ENCODE data around the gene CD8B2.
"Not testable (repeated sequence)": the region's sequence is repeated elsewhere in the genome, so short reads cannot be mapped to it uniquely, and the experiment has no call there.

The CD8B2 gene

GRCh38 chr2:106546391-106546990 is 59.3 kb downstream of the CD8B2 start:
- Histone ChIP-seq H3K27me3 (ENCODE audit: control insufficient read depth in 5 of 5, insufficient read depth in 4 of 5, low read length in 5 of 5) (peaks cover 0 to 9% (median 5%) of the 10 kb centered on the region in 5 donors), H3K27ac (ENCODE audit: low read depth, low read length) (no peak overlapping the region), H3K4me1 (ENCODE audit: control insufficient read depth in 5 of 5, insufficient read depth in 5 of 5, low read length in 5 of 5) (peaks cover 0 to 10% (median 7%) of the 10 kb centered on the region in 5 donors), H3K36me3 (ENCODE audit: control insufficient read depth in 5 of 5, insufficient read depth in 5 of 5, low read length in 5 of 5) (no peaks in the 10 kb centered on the region), H3K9ac (ENCODE audit: low read length in 5 of 5) (no peak overlapping the region), H3K9me3 (ENCODE audit: control insufficient read depth in 5 of 5, low read length in 5 of 5) (no peaks in the 10 kb centered on the region), H3K4me3 (ENCODE audit: low read depth in 1 of 5, low read length in 5 of 5) (no peak overlapping the region)

GRCh38 chr2:106547164-106547903 is 60.2 kb downstream of the CD8B2 start:
- no peak overlapping the region for H3K27ac ChIP-seq (ENCODE audit: low read depth, low read length)
- no peak overlapping the region for H3K4me3 ChIP-seq (ENCODE audit: low read depth in 1 of 5, low read length in 5 of 5)
- H3K27me3 ChIP-seq (ENCODE audit: control insufficient read depth in 5 of 5, insufficient read depth in 4 of 5, low read length in 5 of 5) = peaks cover 0 to 10% (median 3%) of the 10 kb centered on the region in 5 donors
- H3K9ac ChIP-seq (ENCODE audit: low read length in 5 of 5) = no peak overlapping the region
- H3K36me3 ChIP-seq (ENCODE audit: control insufficient read depth in 5 of 5, insufficient read depth in 5 of 5, low read length in 5 of 5) = no peaks in the 10 kb centered on the region
- peaks cover 0 to 10% (median 7%) of the 10 kb centered on the region in 5 donors for H3K4me1 ChIP-seq (ENCODE audit: control insufficient read depth in 5 of 5, insufficient read depth in 5 of 5, low read length in 5 of 5)
- no peaks in the 10 kb centered on the region for H3K9me3 ChIP-seq (ENCODE audit: control insufficient read depth in 5 of 5, low read length in 5 of 5)

- Histone ChIP-seq H3K9ac (ENCODE audit: low read length in 5 of 5) (no peak overlapping the region), H3K9me3 (ENCODE audit: control insufficient read depth in 5 of 5, low read length in 5 of 5) (no peaks in the 10 kb centered on the region), H3K4me1 (ENCODE audit: control insufficient read depth in 5 of 5, insufficient read depth in 5 of 5, low read length in 5 of 5) (peaks cover 0 to 7% (median 3%) of the 10 kb centered on the region in 5 donors), H3K27ac (ENCODE audit: low read depth, low read length) (no peak overlapping the region), H3K4me3 (ENCODE audit: low read depth in 1 of 5, low read length in 5 of 5) (no peak overlapping the region), H3K27me3 (ENCODE audit: control insufficient read depth in 5 of 5, insufficient read depth in 4 of 5, low read length in 5 of 5) (peaks cover 0 to 11% (median 0%) of the 10 kb centered on the region in 5 donors), H3K36me3 (ENCODE audit: control insufficient read depth in 5 of 5, insufficient read depth in 5 of 5, low read length in 5 of 5) (no peaks in the 10 kb centered on the region)
Observed at GRCh38 chr2:106551417-106552130, 64.4 kb downstream of the CD8B2 start.

GRCh38 chr2:106552921-106553320 is 65.8 kb downstream of the CD8B2 start:
- Histone ChIP-seq H3K9me3 (ENCODE audit: control insufficient read depth in 5 of 5, low read length in 5 of 5) (no peaks in the 10 kb centered on the region), H3K4me3 (ENCODE audit: low read depth in 1 of 5, low read length in 5 of 5) (no peak overlapping the region), H3K27ac (ENCODE audit: low read depth, low read length) (no peak overlapping the region), H3K36me3 (ENCODE audit: control insufficient read depth in 5 of 5, insufficient read depth in 5 of 5, low read length in 5 of 5) (no peaks in the 10 kb centered on the region), H3K9ac (ENCODE audit: low read length in 5 of 5) (no peak overlapping the region), H3K27me3 (ENCODE audit: control insufficient read depth in 5 of 5, insufficient read depth in 4 of 5, low read length in 5 of 5) (peaks cover 0 to 8% (median 0%) of the 10 kb centered on the region in 5 donors), H3K4me1 (ENCODE audit: control insufficient read depth in 5 of 5, insufficient read depth in 5 of 5, low read length in 5 of 5) (no peaks in the 10 kb centered on the region)

GRCh38 chr2:106553321-106553720 is 66.2 kb downstream of the CD8B2 start:
- H3K4me3 ChIP-seq (ENCODE audit: low read depth in 1 of 5, low read length in 5 of 5) = no peak overlapping the region
- no peaks in the 10 kb centered on the region for H3K36me3 ChIP-seq (ENCODE audit: control insufficient read depth in 5 of 5, insufficient read depth in 5 of 5, low read length in 5 of 5)
- no peaks in the 10 kb centered on the region for H3K9me3 ChIP-seq (ENCODE audit: control insufficient read depth in 5 of 5, low read length in 5 of 5)
- no peak overlapping the region for H3K27ac ChIP-seq (ENCODE audit: low read depth, low read length)
- H3K4me1 ChIP-seq (ENCODE audit: control insufficient read depth in 5 of 5, insufficient read depth in 5 of 5, low read length in 5 of 5) = no peaks in the 10 kb centered on the region
- no peak overlapping the region for H3K9ac ChIP-seq (ENCODE audit: low read length in 5 of 5)
- peaks cover 0 to 8% (median 0%) of the 10 kb centered on the region in 5 donors for H3K27me3 ChIP-seq (ENCODE audit: control insufficient read depth in 5 of 5, insufficient read depth in 4 of 5, low read length in 5 of 5)

- Histone ChIP-seq H3K9me3 (ENCODE audit: control insufficient read depth in 5 of 5, low read length in 5 of 5) (no peaks in the 10 kb centered on the region), H3K36me3 (ENCODE audit: control insufficient read depth in 5 of 5, insufficient read depth in 5 of 5, low read length in 5 of 5) (no peaks in the 10 kb centered on the region), H3K4me3 (ENCODE audit: low read depth in 1 of 5, low read length in 5 of 5) (no peak overlapping the region), H3K4me1 (ENCODE audit: control insufficient read depth in 5 of 5, insufficient read depth in 5 of 5, low read length in 5 of 5) (no peaks in the 10 kb centered on the region), H3K27ac (ENCODE audit: low read depth, low read length) (no peak overlapping the region), H3K27me3 (ENCODE audit: control insufficient read depth in 5 of 5, insufficient read depth in 4 of 5, low read length in 5 of 5) (peaks cover 0 to 8% (median 0%) of the 10 kb centered on the region in 5 donors), H3K9ac (ENCODE audit: low read length in 5 of 5) (no peak overlapping the region)
Observed at GRCh38 chr2:106554411-106554810, 67.2 kb downstream of the CD8B2 start.

- Histone ChIP-seq H3K9ac (ENCODE audit: low read length in 5 of 5) (no peak overlapping the region), H3K27me3 (ENCODE audit: control insufficient read depth in 5 of 5, insufficient read depth in 4 of 5, low read length in 5 of 5) (peaks cover 0 to 8% (median 0%) of the 10 kb centered on the region in 5 donors), H3K27ac (ENCODE audit: low read depth, low read length) (no peak overlapping the region), H3K36me3 (ENCODE audit: control insufficient read depth in 5 of 5, insufficient read depth in 5 of 5, low read length in 5 of 5) (no peaks in the 10 kb centered on the region), H3K4me1 (ENCODE audit: control insufficient read depth in 5 of 5, insufficient read depth in 5 of 5, low read length in 5 of 5) (no peaks in the 10 kb centered on the region), H3K4me3 (ENCODE audit: low read depth in 1 of 5, low read length in 5 of 5) (no peak overlapping the region), H3K9me3 (ENCODE audit: control insufficient read depth in 5 of 5, low read length in 5 of 5) (no peaks in the 10 kb centered on the region)
Observed at GRCh38 chr2:106555053-106555452, 67.9 kb downstream of the CD8B2 start.

GRCh38 chr2:106559786-106560185 is 72.6 kb downstream of the CD8B2 start:
- H3K9me3 ChIP-seq (ENCODE audit: control insufficient read depth in 5 of 5, low read length in 5 of 5); H3K4me3 ChIP-seq (ENCODE audit: low read depth in 1 of 5, low read length in 5 of 5); H3K36me3 ChIP-seq (ENCODE audit: control insufficient read depth in 5 of 5, insufficient read depth in 5 of 5, low read length in 5 of 5); H3K27ac ChIP-seq (ENCODE audit: low read depth, low read length); H3K27me3 ChIP-seq (ENCODE audit: control insufficient read depth in 5 of 5, insufficient read depth in 4 of 5, low read length in 5 of 5); H3K9ac ChIP-seq (ENCODE audit: low read length in 5 of 5): not testable (repeated sequence)
- H3K4me1 ChIP-seq (ENCODE audit: control insufficient read depth in 5 of 5, insufficient read depth in 5 of 5, low read length in 5 of 5) = peaks cover 0 to 15% (median 0%) of the 10 kb centered on the region in 5 donors

- peaks cover 0 to 15% (median 0%) of the 10 kb centered on the region in 5 donors for H3K4me1 ChIP-seq (ENCODE audit: control insufficient read depth in 5 of 5, insufficient read depth in 5 of 5, low read length in 5 of 5)
- H3K27ac ChIP-seq (ENCODE audit: low read depth, low read length) = no peak overlapping the region
- no peaks in the 10 kb centered on the region for H3K9me3 ChIP-seq (ENCODE audit: control insufficient read depth in 5 of 5, low read length in 5 of 5)
- no peak overlapping the region for H3K9ac ChIP-seq (ENCODE audit: low read length in 5 of 5)
- H3K27me3 ChIP-seq (ENCODE audit: control insufficient read depth in 5 of 5, insufficient read depth in 4 of 5, low read length in 5 of 5) = no peaks in the 10 kb centered on the region
- no peaks in the 10 kb centered on the region for H3K36me3 ChIP-seq (ENCODE audit: control insufficient read depth in 5 of 5, insufficient read depth in 5 of 5, low read length in 5 of 5)
- no peak overlapping the region for H3K4me3 ChIP-seq (ENCODE audit: low read depth in 1 of 5, low read length in 5 of 5)
Observed at GRCh38 chr2:106560773-106561172, 73.6 kb downstream of the CD8B2 start.

- Histone ChIP-seq H3K9ac (ENCODE audit: low read length in 5 of 5) (no peak overlapping the region), H3K27me3 (ENCODE audit: control insufficient read depth in 5 of 5, insufficient read depth in 4 of 5, low read length in 5 of 5) (no peaks in the 10 kb centered on the region), H3K36me3 (ENCODE audit: control insufficient read depth in 5 of 5, insufficient read depth in 5 of 5, low read length in 5 of 5) (no peaks in the 10 kb centered on the region), H3K9me3 (ENCODE audit: control insufficient read depth in 5 of 5, low read length in 5 of 5) (no peaks in the 10 kb centered on the region), H3K4me3 (ENCODE audit: low read depth in 1 of 5, low read length in 5 of 5) (no peak overlapping the region), H3K4me1 (ENCODE audit: control insufficient read depth in 5 of 5, insufficient read depth in 5 of 5, low read length in 5 of 5) (peaks cover 0 to 15% (median 0%) of the 10 kb centered on the region in 5 donors), H3K27ac (ENCODE audit: low read depth, low read length) (no peak overlapping the region)
Observed at GRCh38 chr2:106561356-106561755, 74.2 kb downstream of the CD8B2 start.

Data from subcutaneous abdominal adipose tissue (tissue), 5 donors.